Activated CD8-positive, alpha-beta memory T cell treated with anti-CD3 and anti-CD28 coated beads for 1 hour (primary cell): ENCODE results near the gene TRIM66.

Experiments
- DNase-seq, 2 donors: peaks; one replicate each; pipeline ENCODE4 v3.0.0-alpha.2; 2020; ENCODE audit warnings: low read depth in 1 of 2; ENCODE audit errors: extremely low read depth in 1 of 2

Gene TRIM66

GRCh38 chr11:8682303-8683114, at the start of gene TRIM66, which contains the start of gene RPL27A:
Gene TRIM66 (minus strand): TSS chr11:8682665. CDS start chr11:8672274, 10,391 bp downstream.
Gene RPL27A (plus strand): TSS chr11:8682792. CDS start chr11:8682814, 22 bp downstream.
- peak; percentile 98 for DNase-seq

GRCh38 chr11:8731647-8732323, 49.3 kb upstream of the TRIM66 start:
- DNase-seq: no peak

- DNase-seq: no peak
These were observed 48.2 kb upstream of the TRIM66 start for GRCh38 chr11:8730697-8731020.

GRCh38 chr11:8729837-8730696, 47.6 kb upstream of the TRIM66 start:
- DNase-seq: no peak

GRCh38 chr11:8729067-8729466, 46.6 kb upstream of the TRIM66 start:
- no peak for DNase-seq

- no peak for DNase-seq
These were observed 46.1 kb upstream of the TRIM66 start for GRCh38 chr11:8728563-8728962.

- no peak for DNase-seq
These were observed 43.9 kb upstream of the TRIM66 start for GRCh38 chr11:8726395-8726794.

GRCh38 chr11:8724682-8725081, 42.2 kb upstream of the TRIM66 start:
- DNase-seq: no peak

GRCh38 chr11:8723711-8724110, 41.2 kb upstream of the TRIM66 start:
- DNase-seq: no peak

- DNase-seq: no peak
These were observed 40.3 kb upstream of the TRIM66 start for GRCh38 chr11:8722809-8723208.

GRCh38 chr11:8721609-8722500, 39.4 kb upstream of the TRIM66 start:
- no peak for DNase-seq

- no peak for DNase-seq
These were observed 38.6 kb upstream of the TRIM66 start for GRCh38 chr11:8720868-8721608.

- no peak for DNase-seq
These were observed 37.9 kb upstream of the TRIM66 start for GRCh38 chr11:8720352-8720751.

GRCh38 chr11:8719721-8720120, 37.3 kb upstream of the TRIM66 start:
- DNase-seq: no peak

GRCh38 chr11:8719211-8719649, 36.8 kb upstream of the TRIM66 start:
- DNase-seq: no peak

GRCh38 chr11:8717876-8718753, 35.6 kb upstream of the TRIM66 start:
- no peak for DNase-seq

GRCh38 chr11:8717544-8717875, 35.0 kb upstream of the TRIM66 start:
- no peak for DNase-seq

- DNase-seq: no peak
These were observed 33.0 kb upstream of the TRIM66 start for GRCh38 chr11:8715501-8715900.
